ENCODE data around the gene AP2A1. TPM values are rescaled to one million over a fixed set of nuclear protein-coding genes. Genes with fewer than 3 reads are reported as not detected.

AP2A1 gene
- polyA plus RNA-seq, 1 donor from 2014 or later = 6.5 TPM

DNA sequence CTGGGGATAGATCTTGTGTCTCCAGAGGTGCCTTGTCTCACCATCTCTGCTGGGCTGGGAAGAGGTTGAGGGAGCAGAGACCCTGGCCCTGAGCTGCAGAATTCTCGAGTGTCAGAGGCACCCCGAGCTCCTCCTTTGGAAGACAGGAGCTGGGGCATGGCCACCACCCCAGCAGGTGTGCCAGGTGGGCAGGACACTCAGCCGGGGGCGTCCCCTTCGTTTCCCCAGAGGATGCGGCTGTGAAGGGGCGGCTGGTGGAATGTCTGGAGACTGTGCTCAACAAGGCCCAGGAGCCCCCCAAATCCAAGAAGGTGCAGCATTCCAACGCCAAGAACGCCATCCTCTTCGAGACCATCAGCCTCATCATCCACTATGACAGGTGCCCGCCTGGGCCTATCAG is 31.8 kb downstream of the AP2A1 start:
- H3K9me3 Mint-ChIP-seq = no peaks in the 10 kb centered on the region

GRCh38 chr19:49799271-49799797 is 32.5 kb downstream of the AP2A1 start:
- Mint-ChIP-seq H3K9me3 (no peaks in the 10 kb centered on the region), H3K36me3 (peaks cover 3% of the 10 kb centered on the region), H3K4me1 (no peaks in the 10 kb centered on the region), H3K27ac (no peak overlapping the region), H3K4me3 (peak overlapping the region in 1 of 4 donors; percentile 51), H3K27me3 (no peaks in the 10 kb centered on the region)

More for the DNA sequence above, 31.8 kb downstream of the AP2A1 start:
- Mint-ChIP-seq H3K27ac (no peak overlapping the region), H3K27me3 (no peaks in the 10 kb centered on the region), H3K4me3 (no peak overlapping the region), H3K36me3 (peaks cover 2% of the 10 kb centered on the region), H3K4me1 (no peaks in the 10 kb centered on the region)

DNA sequence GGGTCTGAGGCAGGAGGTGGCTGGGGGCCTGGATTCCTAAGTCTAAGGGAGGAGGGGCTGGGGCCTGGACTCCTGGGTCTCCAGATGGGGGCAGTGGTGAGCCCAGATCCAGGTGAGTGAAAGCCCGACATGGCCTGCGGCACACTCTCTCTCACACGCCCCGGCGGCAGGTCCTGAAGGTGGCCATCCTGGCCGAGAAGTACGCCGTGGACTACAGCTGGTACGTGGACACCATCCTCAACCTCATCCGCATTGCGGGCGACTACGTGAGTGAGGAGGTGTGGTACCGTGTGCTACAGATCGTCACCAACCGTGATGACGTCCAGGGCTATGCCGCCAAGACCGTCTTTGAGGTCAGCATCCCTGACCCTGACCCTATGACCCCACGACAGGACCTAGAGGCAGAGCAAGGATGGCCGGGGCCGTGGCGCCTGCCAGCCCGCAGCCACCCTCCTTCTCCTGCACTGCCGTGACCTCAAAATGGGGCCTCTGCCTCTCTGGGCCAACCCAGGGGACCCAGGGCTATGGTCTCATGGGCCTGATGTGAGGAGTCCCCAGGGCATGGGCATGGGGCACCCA is 33.1 kb downstream of the AP2A1 start:
- Mint-ChIP-seq H3K36me3 (peaks cover 3% of the 10 kb centered on the region), H3K4me3 (no peak overlapping the region), H3K27ac (no peak overlapping the region), H3K4me1 (no peaks in the 10 kb centered on the region), H3K27me3 (no peaks in the 10 kb centered on the region), H3K9me3 (no peaks in the 10 kb centered on the region)

GRCh38 chr19:49800771-49801170 is 34.0 kb downstream of the AP2A1 start:
- H3K36me3 Mint-ChIP-seq = peaks cover 3% of the 10 kb centered on the region
- no peaks in the 10 kb centered on the region for H3K4me1 Mint-ChIP-seq
- H3K4me3 Mint-ChIP-seq = no peak overlapping the region
- H3K27ac Mint-ChIP-seq = no peak overlapping the region
- H3K27me3 Mint-ChIP-seq = no peaks in the 10 kb centered on the region
- no peaks in the 10 kb centered on the region for H3K9me3 Mint-ChIP-seq

DNA sequence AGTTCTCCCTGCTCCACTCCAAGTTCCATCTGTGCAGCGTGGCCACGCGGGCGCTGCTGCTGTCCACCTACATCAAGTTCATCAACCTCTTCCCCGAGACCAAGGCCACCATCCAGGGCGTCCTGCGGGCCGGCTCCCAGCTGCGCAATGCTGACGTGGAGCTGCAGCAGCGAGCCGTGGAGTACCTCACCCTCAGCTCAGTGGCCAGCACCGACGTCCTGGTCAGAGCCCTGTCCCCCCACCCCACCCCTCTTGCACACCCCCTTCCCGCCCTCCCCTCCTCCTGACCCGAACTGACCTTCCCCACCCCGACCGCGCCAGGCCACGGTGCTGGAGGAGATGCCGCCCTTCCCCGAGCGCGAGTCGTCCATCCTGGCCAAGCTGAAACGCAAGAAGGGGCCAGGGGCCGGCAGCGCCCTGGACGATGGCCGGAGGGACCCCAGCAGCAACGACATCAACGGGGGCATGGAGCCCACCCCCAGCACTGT is 34.6 kb downstream of the AP2A1 start:
- Mint-ChIP-seq H3K4me1 (no peaks in the 10 kb centered on the region), H3K27ac (no peak overlapping the region), H3K27me3 (no peaks in the 10 kb centered on the region), H3K9me3 (no peaks in the 10 kb centered on the region), H3K36me3 (peaks cover 5% of the 10 kb centered on the region), H3K4me3 (no peak overlapping the region)

DNA sequence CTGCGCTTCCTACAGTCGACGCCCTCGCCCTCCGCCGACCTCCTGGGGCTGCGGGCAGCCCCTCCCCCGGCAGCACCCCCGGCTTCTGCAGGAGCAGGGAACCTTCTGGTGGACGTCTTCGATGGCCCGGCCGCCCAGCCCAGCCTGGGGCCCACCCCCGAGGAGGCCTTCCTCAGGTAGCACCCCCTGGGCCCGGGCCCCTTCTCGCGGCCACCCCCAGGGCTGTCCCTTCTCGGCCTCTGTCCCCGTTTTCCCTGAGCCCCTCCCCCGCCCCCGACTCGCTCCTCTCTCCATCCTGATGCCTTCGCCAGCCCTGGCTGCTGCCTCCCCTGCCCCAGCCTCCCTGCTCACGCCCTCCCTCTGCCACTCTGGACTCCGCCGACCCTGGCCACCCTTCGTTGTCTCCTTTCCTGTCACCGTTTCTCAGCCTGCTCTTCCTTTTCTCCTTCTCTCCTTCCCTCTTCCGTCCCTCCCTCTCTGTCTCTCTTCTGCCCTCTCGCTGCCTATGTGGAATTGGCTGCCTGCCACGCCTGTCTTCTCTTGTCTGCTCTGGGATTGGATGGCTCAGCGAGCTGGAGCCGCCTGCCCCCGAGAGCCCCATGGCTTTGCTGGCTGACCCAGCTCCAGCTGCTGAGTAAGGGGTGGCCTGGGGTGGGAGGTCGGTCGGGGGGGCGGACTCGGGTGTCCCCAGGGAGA is 35.3 kb downstream of the AP2A1 start:
- H3K4me3 Mint-ChIP-seq = no peak overlapping the region
- no peaks in the 10 kb centered on the region for H3K27me3 Mint-ChIP-seq
- no peaks in the 10 kb centered on the region for H3K9me3 Mint-ChIP-seq
- no peak overlapping the region for H3K27ac Mint-ChIP-seq
- peaks cover 0 to under 1% (median 0%) of the 10 kb centered on the region in 3 donors for H3K4me1 Mint-ChIP-seq
- H3K36me3 Mint-ChIP-seq = peaks cover 5% of the 10 kb centered on the region

- peak overlapping the region in 1 of 3 donors; percentile 50 for H3K27ac Mint-ChIP-seq
- H3K36me3 Mint-ChIP-seq = peaks cover 5% of the 10 kb centered on the region
- no peaks in the 10 kb centered on the region for H3K27me3 Mint-ChIP-seq
- no peaks in the 10 kb centered on the region for H3K9me3 Mint-ChIP-seq
- no peak overlapping the region for H3K4me3 Mint-ChIP-seq
- H3K4me1 Mint-ChIP-seq = peaks cover 3 to 9% (median 7%) of the 10 kb centered on the region in 3 donors
Observed at GRCh38 chr19:49802836-49803528, 36.2 kb downstream of the AP2A1 start.

DNA sequence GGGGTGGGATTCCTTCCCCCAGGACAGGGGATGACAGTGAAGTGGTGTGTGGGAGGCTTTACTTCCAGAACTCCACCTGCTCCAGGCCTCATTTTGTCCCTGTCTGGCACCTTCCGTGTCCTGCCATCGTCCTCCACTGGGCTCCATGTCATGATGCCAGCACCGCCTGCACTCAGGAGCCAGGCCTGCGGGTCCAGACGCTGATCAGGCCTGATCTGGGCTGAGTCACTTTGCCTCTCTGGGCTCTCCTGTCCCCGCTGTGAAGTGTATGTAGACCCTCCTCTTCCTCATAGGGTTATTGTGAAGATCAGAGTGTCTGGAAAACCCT is 36.7 kb downstream of the AP2A1 start:
- H3K4me1 Mint-ChIP-seq = peaks cover 3 to 10% (median 10%) of the 10 kb centered on the region in 3 donors
- H3K9me3 Mint-ChIP-seq = no peaks in the 10 kb centered on the region
- H3K36me3 Mint-ChIP-seq = peaks cover 5% of the 10 kb centered on the region
- H3K27me3 Mint-ChIP-seq = no peaks in the 10 kb centered on the region
- H3K4me3 Mint-ChIP-seq = no peak overlapping the region
- H3K27ac Mint-ChIP-seq = peak overlapping the region in 1 of 3 donors; percentile 50

DNA sequence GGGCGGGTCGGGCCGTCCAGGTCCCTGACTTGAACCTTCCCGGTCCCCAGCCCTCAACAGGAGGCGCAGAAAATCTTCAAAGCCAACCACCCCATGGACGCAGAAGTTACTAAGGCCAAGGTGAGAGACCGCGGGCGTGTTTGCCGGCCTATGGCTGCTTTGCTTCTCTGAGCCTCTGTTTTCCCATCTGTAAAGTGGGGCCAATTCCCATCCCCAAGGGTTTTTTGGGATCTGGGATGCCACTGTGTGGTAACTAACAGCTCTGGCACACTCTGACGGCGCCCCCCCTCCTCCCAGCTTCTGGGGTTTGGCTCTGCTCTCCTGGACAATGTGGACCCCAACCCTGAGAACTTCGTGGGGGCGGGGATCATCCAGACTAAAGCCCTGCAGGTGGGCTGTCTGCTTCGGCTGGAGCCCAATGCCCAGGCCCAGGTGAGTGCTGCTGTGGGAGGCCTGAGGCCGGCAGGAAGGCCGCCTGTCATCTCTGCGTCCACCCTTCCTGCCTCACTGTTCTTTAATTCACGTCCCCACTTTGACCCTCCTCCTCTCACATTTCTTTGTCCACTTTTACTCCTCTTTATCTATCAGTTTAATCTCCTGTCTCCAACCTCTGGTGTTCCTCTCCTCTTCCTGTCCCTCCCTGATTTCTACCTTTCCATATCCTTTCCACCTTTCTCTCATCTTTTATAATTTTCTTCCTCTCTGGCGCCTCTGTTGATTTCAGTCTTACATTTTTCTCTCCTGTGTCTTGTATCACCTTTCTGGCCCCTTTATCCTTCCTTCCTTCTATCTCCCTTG is 39.2 kb downstream of the AP2A1 start:
- Mint-ChIP-seq H3K4me3 (peak overlapping the region in 2 of 4 donors; percentile 17), H3K9me3 (no peaks in the 10 kb centered on the region), H3K36me3 (peaks cover 6% of the 10 kb centered on the region), H3K4me1 (peaks cover 6 to 17% (median 15%) of the 10 kb centered on the region in 3 donors), H3K27ac (peak overlapping the region; percentile 45 to 90 (median 73)), H3K27me3 (no peaks in the 10 kb centered on the region)

- Mint-ChIP-seq H3K27me3 (no peaks in the 10 kb centered on the region), H3K9me3 (no peaks in the 10 kb centered on the region), H3K4me3 (peak overlapping the region in 3 of 4 donors; percentile 17 to 54 (median 17)), H3K27ac (peak overlapping the region in 2 of 3 donors; percentile 73 to 90), H3K4me1 (peaks cover 7 to 17% (median 15%) of the 10 kb centered on the region in 3 donors), H3K36me3 (peaks cover 7% of the 10 kb centered on the region)
Observed at GRCh38 chr19:49806620-49806959, 39.8 kb downstream of the AP2A1 start.

GRCh38 chr19:49807058-49807903 is 40.5 kb downstream of the AP2A1 start:
- H3K4me1 Mint-ChIP-seq = peaks cover 11 to 20% (median 15%) of the 10 kb centered on the region in 3 donors
- peak overlapping the region in 2 of 4 donors; percentile 79 to 81 for H3K4me3 Mint-ChIP-seq
- no peaks in the 10 kb centered on the region for H3K27me3 Mint-ChIP-seq
- H3K9me3 Mint-ChIP-seq = no peaks in the 10 kb centered on the region
- peaks cover 7% of the 10 kb centered on the region for H3K36me3 Mint-ChIP-seq
- H3K27ac Mint-ChIP-seq = peak overlapping the region; percentile 90 to 97 (median 97)

DNA sequence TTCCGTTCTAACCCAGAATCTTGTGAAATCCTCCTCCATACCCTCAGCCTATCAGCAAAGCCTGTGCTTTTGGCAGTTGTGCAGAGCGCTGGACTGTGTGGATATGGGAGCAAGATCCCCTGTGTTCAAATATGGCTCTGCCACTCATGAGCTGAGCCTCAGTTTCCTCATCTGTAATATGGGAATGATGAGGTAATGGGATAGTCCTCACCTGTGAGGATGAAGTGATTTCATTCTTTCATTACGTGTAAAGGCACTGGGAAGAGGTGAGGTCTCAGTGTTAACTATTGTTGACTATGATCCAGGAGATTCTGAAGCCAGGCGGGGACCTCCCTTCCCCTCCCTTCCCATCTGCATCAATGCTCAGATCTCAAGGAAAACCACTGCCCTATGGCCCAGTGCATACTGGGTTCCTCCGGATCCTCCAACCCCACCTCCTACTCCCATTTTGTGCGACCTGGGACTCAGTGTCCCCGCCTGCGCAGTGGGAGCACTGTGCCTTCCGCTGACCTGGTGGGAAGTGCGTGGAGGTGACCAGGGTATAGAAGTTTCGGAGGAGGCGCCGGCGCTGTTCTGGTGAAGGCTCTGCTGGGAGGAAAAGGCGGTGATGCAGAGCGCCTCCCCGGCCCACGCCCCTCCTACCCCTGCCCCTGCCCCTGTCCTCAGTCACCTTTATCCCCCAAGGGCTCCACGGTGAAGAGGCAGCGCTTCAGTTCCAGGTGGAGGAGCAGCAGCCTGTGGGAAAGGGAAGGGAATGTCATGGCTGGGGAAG is 41.3 kb downstream of the AP2A1 start:
- Mint-ChIP-seq H3K27ac (peak overlapping the region; percentile 78 to 97 (median 86)), H3K4me3 (peak overlapping the region in 3 of 4 donors; percentile 79 to 89 (median 81)), H3K9me3 (no peaks in the 10 kb centered on the region), H3K4me1 (peaks cover 13 to 22% (median 17%) of the 10 kb centered on the region in 3 donors), H3K27me3 (no peaks in the 10 kb centered on the region), H3K36me3 (peaks cover 7% of the 10 kb centered on the region)

GRCh38 chr19:49808711-49809159 is 41.9 kb downstream of the AP2A1 start:
- no peaks in the 10 kb centered on the region for H3K27me3 Mint-ChIP-seq
- H3K4me3 Mint-ChIP-seq = peak overlapping the region; percentile 86 to 98 (median 92)
- H3K4me1 Mint-ChIP-seq = peaks cover 14 to 22% (median 22%) of the 10 kb centered on the region in 3 donors
- no peaks in the 10 kb centered on the region for H3K9me3 Mint-ChIP-seq
- peaks cover 3% of the 10 kb centered on the region for H3K36me3 Mint-ChIP-seq
- peak overlapping the region; percentile 78 to 97 (median 86) for H3K27ac Mint-ChIP-seq

All from IgD-negative memory B cell (primary cell).